Measurements from ENCODE around the gene ERC2.

Gene ERC2

DNA sequence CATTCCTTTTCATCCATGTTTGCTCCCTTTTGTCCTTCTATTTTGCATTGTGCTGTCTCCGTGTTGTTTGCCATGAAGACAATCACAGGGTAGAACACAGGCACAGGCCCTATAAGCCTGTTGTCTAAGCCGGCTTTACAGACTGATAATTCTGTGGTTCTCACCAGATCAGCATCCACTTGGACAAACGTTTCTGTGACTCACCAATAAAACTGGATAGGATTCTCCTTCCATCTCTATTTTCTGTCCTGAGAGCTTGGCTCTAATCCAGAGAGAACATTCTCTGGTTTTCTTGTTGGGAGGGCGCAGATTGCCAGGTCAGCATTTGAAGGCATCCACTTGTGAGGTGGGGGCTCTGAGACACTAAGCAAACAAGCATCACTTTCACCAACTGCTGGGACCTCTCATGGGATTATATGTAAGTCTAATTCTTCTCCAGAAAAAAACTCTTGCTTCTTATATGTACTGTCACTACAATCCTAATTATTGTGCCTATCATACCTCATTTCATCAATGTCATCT, 101.6 kb downstream of the ERC2 start:
- no peak for DNase-seq (ENCODE audit: low read depth)

GRCh38 chr3:56365905-56366640, 102.2 kb downstream of the ERC2 start:
- no peak for DNase-seq (ENCODE audit: low read depth)

- DNase-seq (ENCODE audit: low read depth), result no peak
Measured at GRCh38 chr3:56364665-56365064, 103.6 kb downstream of the ERC2 start.

GRCh38 chr3:56363720-56364119, 104.5 kb downstream of the ERC2 start:
- no peak for DNase-seq (ENCODE audit: low read depth)

- no peak for DNase-seq (ENCODE audit: low read depth)
Measured at GRCh38 chr3:56361731-56362130, 106.5 kb downstream of the ERC2 start.

DNA sequence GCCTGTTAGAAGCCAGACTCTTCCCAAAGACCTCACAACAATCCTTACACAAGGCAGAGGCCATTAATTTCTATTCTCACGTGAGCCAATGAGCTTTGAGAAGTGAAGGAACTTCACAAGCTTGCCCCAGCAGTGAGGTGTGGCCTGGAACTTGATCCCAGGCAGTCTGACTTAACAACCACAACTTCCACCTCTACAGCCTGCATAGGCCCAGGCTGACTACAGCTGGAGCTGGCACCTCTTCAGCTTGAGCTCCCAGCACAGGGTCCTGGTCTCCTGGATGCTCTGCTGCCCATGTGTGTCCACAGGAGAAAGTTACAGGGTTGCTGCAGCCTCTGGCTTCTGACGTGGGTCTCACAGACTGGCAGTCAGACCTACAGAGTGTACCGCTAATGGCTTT, 111.0 kb downstream of the ERC2 start:
- no peak for DNase-seq (ENCODE audit: low read depth)

DNA sequence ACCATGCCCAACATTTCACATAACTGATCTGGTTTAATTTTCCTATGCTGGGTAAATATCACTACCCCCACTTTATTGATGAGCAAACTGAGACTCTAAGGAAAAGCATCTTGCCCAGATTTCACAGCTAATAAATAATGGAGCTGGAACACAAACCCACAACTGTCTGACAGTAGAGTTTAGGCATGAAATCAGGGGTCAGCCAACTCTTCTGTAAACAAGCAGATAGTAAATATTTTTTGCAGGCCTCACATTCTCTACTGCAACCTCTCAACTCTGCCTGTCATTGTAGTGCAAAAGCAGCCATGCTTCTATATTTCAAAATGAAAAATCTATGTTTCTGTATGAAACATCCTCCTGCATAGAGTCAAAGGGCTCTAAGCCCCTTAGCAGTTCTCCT, 111.5 kb downstream of the ERC2 start:
- DNase-seq (ENCODE audit: low read depth), result no peak

DNA sequence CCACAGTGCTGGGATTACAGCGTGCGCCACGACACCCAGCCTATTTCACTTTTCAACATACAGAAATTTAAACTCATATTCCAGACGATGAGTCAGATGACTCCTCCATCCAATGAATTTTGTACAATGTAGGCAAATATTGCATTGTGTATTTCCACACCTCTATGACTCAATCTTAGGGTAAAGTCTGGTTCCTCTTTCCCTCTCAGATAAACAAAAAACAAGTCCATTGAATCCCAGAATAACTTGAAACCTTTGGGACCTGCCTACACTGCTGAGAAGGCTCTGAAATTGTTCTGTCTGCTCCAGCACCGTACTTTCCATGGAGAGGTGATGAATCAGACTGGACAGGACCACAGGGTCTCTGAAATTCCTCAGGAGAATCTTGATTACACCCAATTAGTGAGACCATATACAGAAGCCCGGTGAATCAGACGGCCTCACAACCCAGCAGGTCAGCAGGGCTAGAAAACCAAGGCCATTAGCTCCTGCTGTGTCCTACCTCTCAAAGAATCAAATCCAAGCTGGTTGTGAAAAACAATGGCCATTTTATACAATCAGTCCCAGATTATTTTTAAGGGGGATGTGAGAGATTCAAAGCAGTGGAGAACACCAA, 112.6 kb downstream of the ERC2 start:
- no peak for DNase-seq (ENCODE audit: low read depth)

- DNase-seq (ENCODE audit: low read depth), result no peak
Measured at GRCh38 chr3:56351537-56351936, 116.7 kb downstream of the ERC2 start.

DNA sequence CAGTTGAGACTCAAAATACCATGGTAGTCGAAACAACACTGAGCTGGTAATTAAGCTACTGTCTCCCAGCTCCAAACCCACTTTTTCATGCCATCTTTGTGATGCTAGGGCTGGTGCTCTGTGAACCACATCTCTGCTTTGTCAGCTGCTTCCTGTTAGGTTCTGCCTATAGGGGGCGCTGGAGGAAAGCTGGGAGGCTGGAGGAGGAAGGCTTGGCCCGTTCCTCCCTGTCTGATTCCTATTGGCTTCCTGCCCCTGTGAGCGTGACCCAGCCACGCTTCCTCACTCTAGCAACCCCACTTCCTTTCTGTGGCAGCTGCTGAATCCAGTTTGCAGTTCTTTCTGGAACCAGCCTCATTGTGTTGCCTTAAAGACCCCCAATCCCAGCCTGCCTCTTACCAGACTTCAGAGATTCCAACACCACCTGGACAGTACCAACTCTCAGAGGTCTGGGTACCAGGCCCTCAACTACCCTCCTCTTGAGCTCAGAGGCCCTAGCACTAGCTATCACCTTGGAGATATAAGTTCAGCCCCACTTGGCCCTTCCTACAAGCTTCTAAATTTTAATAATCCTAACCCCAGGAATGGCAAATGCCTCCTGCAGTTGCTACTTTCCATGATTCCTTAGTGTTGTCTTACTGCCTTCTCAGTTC, 120.9 kb downstream of the ERC2 start:
- no peak for DNase-seq (ENCODE audit: low read depth)

- DNase-seq (ENCODE audit: low read depth), result no peak
Measured at GRCh38 chr3:56342475-56342874, 125.8 kb downstream of the ERC2 start.

- no peak for DNase-seq (ENCODE audit: low read depth)
Measured at GRCh38 chr3:56339671-56340070, 128.6 kb downstream of the ERC2 start.

GRCh38 chr3:56339244-56339643, 129.0 kb downstream of the ERC2 start:
- DNase-seq (ENCODE audit: low read depth), result no peak

- no peak for DNase-seq (ENCODE audit: low read depth)
Measured at GRCh38 chr3:56336023-56336422, 132.2 kb downstream of the ERC2 start.

DNA sequence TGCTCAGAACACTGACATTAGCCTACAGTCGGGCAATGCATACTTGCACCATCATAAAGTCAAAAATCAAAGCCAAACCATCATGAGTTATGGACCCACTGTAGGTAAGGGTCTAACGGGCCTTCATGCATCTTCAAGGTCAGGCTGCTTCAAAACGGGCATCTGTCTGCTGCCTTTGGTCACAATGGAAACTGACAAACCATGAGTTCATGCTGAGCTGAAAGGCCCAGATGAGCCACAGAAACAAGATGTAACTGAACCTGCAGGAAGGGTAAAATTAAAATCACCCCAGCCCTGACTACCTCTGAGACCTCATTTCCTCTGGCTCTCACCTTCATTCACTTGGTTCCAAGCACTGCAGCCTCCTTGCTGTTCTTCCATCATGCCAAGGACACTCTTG, 143.8 kb downstream of the ERC2 start:
- no peak for DNase-seq (ENCODE audit: low read depth)

- no peak for DNase-seq (ENCODE audit: low read depth)
Measured at GRCh38 chr3:56323986-56324420, 144.3 kb downstream of the ERC2 start.

- no peak for DNase-seq (ENCODE audit: low read depth)
Measured at GRCh38 chr3:56322862-56323261, 145.4 kb downstream of the ERC2 start.

DNA sequence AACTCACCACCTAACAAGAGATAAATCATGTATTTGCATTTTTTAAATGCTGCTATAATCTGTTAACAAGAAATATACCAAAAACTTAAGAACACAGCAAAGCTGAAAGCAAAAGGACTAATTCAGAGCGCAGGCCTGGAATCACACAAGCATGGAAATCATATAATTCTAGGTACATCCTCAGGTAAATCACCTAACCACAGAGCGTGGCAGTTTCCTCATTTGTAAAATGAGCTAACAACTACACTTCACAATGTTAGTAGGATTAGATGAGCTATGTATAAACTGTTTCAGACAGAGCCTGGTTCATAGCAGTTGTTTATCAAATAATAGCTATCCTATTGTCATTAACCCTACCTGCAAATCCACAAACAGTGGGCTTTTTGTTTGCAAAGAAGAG, 146.4 kb downstream of the ERC2 start:
- no peak for DNase-seq (ENCODE audit: low read depth)

GRCh38 chr3:56321383-56321782, 146.9 kb downstream of the ERC2 start:
- no peak for DNase-seq (ENCODE audit: low read depth)

- no peak for DNase-seq (ENCODE audit: low read depth)
Measured at GRCh38 chr3:56320883-56321282, 147.4 kb downstream of the ERC2 start.

GRCh38 chr3:56318891-56319290, 149.4 kb downstream of the ERC2 start:
- no peak for DNase-seq (ENCODE audit: low read depth)

DNA sequence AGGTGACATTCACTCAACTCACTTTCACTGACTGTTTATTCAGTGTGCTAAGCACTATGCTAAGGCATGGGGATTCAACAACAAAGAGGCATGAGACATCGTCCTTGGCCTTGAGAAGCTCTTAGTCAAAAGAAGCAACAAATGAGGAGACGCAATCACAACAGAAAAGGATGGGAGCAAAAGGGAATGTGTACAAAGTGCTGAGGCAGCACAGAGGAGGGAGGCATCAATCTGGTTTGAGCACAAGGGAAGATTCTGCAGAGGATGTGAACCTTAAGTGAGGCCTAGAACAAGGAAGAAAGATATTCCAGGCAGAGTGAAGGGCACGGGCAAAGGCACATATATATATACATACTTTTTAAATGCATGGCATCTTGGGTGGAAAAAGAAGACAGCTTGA, 151.3 kb downstream of the ERC2 start:
- DNase-seq (ENCODE audit: low read depth), result no peak

GRCh38 chr3:56314842-56315241, 153.4 kb downstream of the ERC2 start:
- no peak for DNase-seq (ENCODE audit: low read depth)
